AG10803 (cell line): ENCODE results near the gene TARP.

ENCODE experiments used
- DNase-seq: peaks from one replicate; pipeline ENCODE4 v3.0.0; 2010; ENCODE audit warnings: low read depth
- H3K4me3 ChIP-seq: 2 replicates; pipeline ENCODE4 v1.5.1; 2011; ENCODE audit warnings: mild to moderate bottlenecking, low read length, control low read depth
- TF ChIP-seq, protein P1 (sequence below): conservative IDR thresholded peaks from 2 replicates; pipeline ENCODE4 v1.5.1; 2011; ENCODE audit warnings: mild to moderate bottlenecking, low read length, control low read depth, inconsistent platforms

TARP gene

DNA sequence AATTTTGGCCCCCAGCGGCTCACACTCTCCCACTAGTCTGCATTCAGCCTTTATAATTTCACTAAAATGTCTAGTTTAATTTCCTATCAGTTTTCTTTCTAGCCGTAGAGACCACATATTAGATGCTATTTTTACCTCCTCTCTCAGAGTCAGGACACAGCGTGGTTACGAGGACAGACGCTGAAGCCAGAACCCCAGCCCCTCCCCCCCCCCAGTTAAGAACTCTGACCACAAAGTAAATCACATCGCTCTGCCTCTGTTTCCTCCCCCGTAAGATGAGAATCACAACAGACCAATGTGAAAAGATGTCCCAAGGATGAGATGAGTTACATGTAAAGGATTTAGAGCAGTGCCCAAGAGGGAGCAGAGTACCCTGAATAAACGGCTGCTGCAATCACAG, 11.1 kb upstream of the TARP start:
- no peak for DNase-seq
- no peak overlapping the region for H3K4me3 ChIP-seq
- TF ChIP-seq, protein P1, sequence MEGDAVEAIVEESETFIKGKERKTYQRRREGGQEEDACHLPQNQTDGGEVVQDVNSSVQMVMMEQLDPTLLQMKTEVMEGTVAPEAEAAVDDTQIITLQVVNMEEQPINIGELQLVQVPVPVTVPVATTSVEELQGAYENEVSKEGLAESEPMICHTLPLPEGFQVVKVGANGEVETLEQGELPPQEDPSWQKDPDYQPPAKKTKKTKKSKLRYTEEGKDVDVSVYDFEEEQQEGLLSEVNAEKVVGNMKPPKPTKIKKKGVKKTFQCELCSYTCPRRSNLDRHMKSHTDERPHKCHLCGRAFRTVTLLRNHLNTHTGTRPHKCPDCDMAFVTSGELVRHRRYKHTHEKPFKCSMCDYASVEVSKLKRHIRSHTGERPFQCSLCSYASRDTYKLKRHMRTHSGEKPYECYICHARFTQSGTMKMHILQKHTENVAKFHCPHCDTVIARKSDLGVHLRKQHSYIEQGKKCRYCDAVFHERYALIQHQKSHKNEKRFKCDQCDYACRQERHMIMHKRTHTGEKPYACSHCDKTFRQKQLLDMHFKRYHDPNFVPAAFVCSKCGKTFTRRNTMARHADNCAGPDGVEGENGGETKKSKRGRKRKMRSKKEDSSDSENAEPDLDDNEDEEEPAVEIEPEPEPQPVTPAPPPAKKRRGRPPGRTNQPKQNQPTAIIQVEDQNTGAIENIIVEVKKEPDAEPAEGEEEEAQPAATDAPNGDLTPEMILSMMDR, result no peak

DNA sequence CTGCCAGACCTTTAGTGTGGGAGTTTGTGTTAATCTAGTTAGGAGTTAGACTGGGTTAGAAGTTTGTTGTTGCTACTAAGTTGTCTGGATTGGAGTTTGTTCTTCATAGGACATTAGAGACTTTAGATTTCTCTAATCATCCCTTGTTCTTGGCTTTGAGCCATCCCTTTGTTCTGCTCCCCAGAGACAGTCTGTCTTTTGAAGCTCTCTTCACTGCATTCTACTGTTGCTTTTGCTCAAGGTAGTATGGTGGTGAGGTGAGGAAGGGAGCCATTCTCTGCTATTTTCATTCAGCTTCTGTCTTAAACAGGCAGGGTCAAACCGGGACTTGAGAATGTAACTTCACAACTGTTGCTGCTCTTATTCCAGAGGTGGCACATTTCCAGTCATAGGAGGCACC, 10.4 kb upstream of the TARP start:
- TF ChIP-seq, protein P1, result no peak
- no peak for DNase-seq
- H3K4me3 ChIP-seq, result no peak overlapping the region

DNA sequence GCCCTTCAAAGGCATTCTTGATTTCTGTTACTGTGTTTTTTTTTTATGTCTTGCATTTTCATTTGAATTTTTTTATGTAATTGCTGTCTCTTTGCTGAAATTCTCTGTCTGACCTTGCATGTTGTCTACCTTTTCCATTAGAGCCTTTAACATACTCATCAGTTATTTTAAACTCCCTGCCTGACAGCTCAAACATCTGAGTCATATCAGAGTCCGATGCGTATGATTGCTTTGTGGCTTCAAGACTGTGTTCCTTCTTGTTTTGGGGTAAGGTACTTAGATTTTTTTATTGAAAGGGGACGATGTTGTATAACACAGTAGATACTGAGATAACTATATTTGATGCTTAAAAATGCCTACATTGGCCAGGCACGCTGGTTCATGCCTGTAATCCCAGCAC, 9.7 kb upstream of the TARP start:
- TF ChIP-seq, protein P1, result no peak
- no peak overlapping the region for H3K4me3 ChIP-seq
- DNase-seq, result no peak

DNA sequence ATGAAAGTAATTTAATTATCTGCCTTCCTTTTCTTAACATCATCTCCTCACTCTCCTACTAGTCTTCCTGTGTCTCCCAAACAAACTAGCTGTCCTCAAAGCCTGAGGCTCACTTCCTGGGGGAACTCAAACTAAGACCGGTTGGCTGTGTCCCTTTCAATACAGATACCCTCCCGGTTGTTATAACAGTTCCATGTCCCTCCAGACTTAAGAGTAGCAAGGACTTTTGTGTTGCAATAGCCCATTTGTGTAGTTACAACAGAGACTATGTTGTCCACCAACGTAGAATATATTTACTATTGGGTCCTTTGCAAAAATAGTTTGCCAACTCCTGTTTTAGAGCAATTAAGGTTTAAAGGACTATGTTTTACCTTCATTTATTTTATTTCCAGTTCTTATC, 8.6 kb upstream of the TARP start:
- H3K4me3 ChIP-seq, result no peak overlapping the region
- TF ChIP-seq, protein P1, result no peak
- DNase-seq, result no peak

DNA sequence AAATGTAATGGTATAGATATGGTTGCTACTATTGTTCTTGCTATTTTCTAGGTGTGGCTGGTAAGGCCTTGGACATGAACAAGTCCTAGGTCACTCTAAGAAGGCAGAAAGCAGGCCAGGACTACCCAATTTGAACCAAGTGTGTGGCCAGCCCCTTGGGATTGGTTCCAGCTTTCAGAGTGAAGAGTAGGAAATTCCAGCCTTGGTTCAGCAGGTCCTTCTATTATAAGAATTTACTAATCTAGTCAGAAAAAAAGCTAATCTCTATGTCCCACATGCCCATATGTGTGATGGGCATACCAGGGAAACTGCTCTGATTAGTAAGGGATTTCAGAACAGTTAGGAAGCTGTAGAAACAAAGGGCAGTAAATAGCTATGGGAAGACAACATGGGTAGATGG, 7.8 kb upstream of the TARP start:
- TF ChIP-seq, protein P1, result no peak
- DNase-seq, result no peak
- no peak overlapping the region for H3K4me3 ChIP-seq

DNA sequence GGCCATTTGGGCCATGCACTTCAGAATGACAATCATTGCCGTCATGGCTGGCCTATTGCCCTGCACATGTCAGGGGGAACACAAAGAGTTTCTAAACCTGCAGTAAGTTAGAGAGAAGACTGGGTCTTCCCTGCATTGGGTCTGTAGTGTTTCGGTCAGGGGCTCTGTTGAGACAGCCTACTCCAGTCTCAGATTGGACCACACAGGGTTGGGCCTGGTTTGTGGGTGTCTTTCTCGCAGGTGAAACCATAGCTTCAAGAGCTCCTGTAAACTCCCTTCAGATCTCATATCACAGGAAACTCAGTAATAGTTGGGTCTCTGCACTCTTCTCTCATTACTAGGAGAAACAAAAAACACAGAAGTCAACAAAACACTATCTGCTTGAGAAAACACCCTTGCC, 7.3 kb upstream of the TARP start:
- DNase-seq, result no peak
- TF ChIP-seq, protein P1, result no peak
- H3K4me3 ChIP-seq, result no peak overlapping the region

DNA sequence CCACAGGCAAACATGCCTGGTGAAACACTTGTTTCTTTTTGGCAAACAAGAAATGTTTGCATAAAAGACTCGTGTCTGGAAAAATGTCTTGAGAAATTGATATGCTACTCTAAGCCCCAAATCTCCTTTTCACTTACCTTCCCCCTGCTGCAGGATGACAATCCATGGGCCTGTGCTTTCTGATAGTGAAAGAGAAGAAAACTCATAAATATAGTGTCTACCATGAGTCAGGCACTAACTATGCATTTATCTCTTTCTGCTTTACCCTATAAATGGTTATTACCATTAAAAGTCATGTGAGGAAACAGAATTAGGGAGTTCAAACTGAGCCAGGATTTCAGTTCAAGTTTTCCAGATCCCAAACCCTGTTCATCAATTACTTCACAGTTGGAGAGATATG, 6.6 kb upstream of the TARP start:
- TF ChIP-seq, protein P1, result no peak
- H3K4me3 ChIP-seq, result no peak overlapping the region
- DNase-seq, result no peak
